Endothelial cell (in vitro differentiated cells): ENCODE data around the gene RAP1GAP. TPM values are rescaled to one million over a fixed set of nuclear protein-coding genes. Genes with fewer than 3 reads are reported as not detected.

Experiments
- DNase-seq: peaks from one replicate; pipeline ENCODE4 v3.0.0; 2021; ENCODE audit warnings: low spot score
- H3K27ac Mint-ChIP-seq: one replicate; pipeline ENCODE4 v1.8.0; 2021; ENCODE audit warnings: mixed read lengths, inconsistent platforms; ENCODE audit not compliant: unreplicated experiment
- H3K27me3 Mint-ChIP-seq: one replicate; pipeline ENCODE4 v1.8.0; 2021; ENCODE audit warnings: mild to moderate bottlenecking, moderate library complexity, mixed read lengths, inconsistent platforms; ENCODE audit not compliant: unreplicated experiment
- H3K36me3 Mint-ChIP-seq: one replicate; pipeline ENCODE4 v1.8.0; 2021; ENCODE audit warnings: mild to moderate bottlenecking, low read depth, mixed read lengths, inconsistent platforms; ENCODE audit not compliant: unreplicated experiment
- H3K4me1 Mint-ChIP-seq: one replicate; pipeline ENCODE4 v1.8.0; 2021; ENCODE audit warnings: mild to moderate bottlenecking, mixed read lengths, inconsistent platforms; ENCODE audit not compliant: unreplicated experiment
- H3K4me3 Mint-ChIP-seq: one replicate; pipeline ENCODE4 v1.8.0; 2021; ENCODE audit warnings: mild to moderate bottlenecking, mixed read lengths, inconsistent platforms; ENCODE audit not compliant: unreplicated experiment
- H3K9me3 Mint-ChIP-seq: one replicate; pipeline ENCODE4 v1.8.0; 2021; ENCODE audit warnings: mixed read lengths, inconsistent platforms; ENCODE audit not compliant: unreplicated experiment
- total RNA-seq: library from RNA; stranded (reverse); fragmentation: NEBNext Ultra II Directional; extraction: Animal tissue kit (Norgen Biotek cat#: 25700); gene quantifications from one replicate; pipeline ENCODE4 v1.2.1, GENCODE V29; 2021; ENCODE audit not compliant: unreplicated experiment
- TF ChIP-seq, protein P1 (sequence below): fragments of 200-600 bp; sonication (generic); IDR thresholded peaks from one replicate; pipeline ENCODE4 v1.5.0; 2021; ENCODE audit warnings: antibody characterized with exemption; ENCODE audit not compliant: unreplicated experiment

Gene RAP1GAP
- total RNA-seq, 1 donor from 2014 or later: 0.56 TPM

DNA sequence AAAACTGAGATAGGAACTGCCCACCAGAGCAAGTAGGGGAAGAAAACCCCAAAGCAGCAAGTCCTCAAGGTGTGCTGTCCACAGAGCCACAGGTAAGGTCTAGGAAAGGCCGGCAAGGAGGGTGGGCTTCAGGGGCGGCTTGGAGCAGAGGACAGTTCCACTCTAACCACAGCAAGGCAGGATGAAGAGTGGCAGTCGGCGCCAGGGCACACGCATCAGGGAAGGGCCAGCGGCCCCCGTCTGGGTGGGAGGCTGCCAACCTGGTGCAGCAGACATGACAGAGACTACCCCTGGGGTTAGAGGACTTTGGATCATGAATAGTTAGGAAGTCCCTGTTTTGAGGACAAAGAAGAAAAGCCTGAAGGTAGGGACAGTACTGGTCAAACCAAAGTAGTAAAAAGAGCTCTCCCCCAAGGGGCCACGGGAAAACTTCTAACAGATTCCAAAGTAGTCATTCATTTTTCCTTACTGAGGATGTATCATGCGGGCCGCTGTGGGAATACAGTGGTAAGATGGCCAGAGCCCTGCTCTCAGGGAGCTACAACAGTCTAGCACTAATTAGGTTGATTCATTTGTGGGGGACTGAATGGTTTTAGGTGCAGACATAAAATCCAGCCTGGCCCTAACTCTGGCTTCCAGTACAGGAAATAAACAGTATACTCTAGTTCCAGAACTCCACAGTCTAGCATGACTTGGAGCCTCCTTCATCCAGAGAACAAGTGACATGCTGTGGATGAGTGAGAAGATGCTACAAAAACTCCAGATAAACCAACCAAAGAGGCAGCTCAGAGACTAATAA, 3.5 kb upstream of the RAP1GAP start:
- H3K4me3 Mint-ChIP-seq: no peak overlapping the region
- H3K27ac Mint-ChIP-seq: no peak overlapping the region
- TF ChIP-seq, protein P1, sequence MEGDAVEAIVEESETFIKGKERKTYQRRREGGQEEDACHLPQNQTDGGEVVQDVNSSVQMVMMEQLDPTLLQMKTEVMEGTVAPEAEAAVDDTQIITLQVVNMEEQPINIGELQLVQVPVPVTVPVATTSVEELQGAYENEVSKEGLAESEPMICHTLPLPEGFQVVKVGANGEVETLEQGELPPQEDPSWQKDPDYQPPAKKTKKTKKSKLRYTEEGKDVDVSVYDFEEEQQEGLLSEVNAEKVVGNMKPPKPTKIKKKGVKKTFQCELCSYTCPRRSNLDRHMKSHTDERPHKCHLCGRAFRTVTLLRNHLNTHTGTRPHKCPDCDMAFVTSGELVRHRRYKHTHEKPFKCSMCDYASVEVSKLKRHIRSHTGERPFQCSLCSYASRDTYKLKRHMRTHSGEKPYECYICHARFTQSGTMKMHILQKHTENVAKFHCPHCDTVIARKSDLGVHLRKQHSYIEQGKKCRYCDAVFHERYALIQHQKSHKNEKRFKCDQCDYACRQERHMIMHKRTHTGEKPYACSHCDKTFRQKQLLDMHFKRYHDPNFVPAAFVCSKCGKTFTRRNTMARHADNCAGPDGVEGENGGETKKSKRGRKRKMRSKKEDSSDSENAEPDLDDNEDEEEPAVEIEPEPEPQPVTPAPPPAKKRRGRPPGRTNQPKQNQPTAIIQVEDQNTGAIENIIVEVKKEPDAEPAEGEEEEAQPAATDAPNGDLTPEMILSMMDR: no peak
- H3K9me3 Mint-ChIP-seq: no peaks in the 10 kb centered on the region
- H3K36me3 Mint-ChIP-seq: no peaks in the 10 kb centered on the region
- peaks cover 11% of the 10 kb centered on the region for H3K27me3 Mint-ChIP-seq
- no peak for DNase-seq
- H3K4me1 Mint-ChIP-seq: peaks cover 12% of the 10 kb centered on the region

DNA sequence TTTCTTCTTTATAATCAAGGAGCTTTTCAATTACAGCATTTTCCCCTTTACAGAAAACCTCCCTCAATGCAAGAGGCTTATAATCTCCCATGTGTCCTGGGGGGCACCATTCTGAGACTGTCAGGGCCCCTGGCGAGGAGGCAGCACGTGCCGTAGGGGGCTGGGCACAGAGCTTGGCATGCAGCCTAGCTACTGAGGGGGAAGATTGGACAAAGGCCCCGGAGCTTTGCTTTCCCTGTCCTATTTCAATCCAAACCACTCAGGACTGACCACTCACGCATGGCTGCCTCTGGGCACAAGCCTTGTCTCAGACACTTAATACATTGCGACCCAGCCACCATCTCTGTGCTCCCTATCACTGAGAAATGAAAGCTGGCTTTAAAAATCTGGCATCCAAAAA, 2.8 kb upstream of the RAP1GAP start:
- DNase-seq: no peak
- TF ChIP-seq, protein P1: no peak
- Mint-ChIP-seq H3K27ac (no peak overlapping the region), H3K4me3 (no peak overlapping the region), H3K27me3 (peaks cover 11% of the 10 kb centered on the region), H3K4me1 (peaks cover 12% of the 10 kb centered on the region), H3K9me3 (no peaks in the 10 kb centered on the region), H3K36me3 (no peaks in the 10 kb centered on the region)

DNA sequence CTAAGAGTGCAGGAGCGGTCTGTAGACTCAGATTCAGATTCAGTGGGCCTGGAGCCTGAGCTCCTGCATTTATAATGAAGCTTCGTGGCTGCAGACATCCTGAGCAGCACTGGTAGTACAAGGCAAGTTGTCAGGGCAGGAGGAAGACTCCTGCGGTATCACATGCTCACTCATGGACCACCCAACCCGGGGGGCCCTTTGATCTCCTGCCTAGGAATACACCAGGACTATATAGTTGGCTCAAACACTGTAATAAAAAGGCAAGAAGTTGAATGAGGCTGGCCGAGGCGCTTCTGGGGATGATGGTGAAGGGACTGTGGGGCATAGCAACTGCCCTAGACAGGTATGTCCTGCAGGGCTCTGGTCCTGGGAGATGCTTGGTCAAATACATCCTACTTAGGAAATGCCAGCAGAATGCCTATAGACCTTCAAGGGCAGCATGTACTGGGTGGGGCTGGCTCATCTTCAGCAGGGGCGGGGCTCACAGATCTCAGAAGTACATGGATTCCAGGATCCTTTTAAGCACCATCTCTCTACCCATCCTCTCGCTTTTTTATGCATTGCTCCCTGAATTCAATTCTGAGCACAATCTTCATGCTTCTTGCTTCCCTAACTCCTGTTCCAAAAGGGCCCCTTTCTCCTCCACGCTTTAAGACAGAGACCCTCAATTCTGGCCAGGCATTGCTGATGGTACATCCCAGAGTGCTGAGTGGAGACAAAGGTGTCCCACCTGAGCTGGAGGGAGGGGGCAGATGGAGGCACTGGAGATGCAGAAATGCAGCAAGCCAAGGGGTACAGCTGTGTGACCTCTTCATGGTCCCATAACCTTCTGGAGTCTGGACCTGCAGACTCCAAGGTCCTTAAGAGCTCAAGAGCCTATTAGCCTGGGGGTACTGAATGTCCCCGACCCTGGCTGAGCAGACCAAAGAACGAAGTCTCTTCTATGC, 2.1 kb upstream of the RAP1GAP start:
- no peak overlapping the region for H3K27ac Mint-ChIP-seq
- no peaks in the 10 kb centered on the region for H3K9me3 Mint-ChIP-seq

DNA sequence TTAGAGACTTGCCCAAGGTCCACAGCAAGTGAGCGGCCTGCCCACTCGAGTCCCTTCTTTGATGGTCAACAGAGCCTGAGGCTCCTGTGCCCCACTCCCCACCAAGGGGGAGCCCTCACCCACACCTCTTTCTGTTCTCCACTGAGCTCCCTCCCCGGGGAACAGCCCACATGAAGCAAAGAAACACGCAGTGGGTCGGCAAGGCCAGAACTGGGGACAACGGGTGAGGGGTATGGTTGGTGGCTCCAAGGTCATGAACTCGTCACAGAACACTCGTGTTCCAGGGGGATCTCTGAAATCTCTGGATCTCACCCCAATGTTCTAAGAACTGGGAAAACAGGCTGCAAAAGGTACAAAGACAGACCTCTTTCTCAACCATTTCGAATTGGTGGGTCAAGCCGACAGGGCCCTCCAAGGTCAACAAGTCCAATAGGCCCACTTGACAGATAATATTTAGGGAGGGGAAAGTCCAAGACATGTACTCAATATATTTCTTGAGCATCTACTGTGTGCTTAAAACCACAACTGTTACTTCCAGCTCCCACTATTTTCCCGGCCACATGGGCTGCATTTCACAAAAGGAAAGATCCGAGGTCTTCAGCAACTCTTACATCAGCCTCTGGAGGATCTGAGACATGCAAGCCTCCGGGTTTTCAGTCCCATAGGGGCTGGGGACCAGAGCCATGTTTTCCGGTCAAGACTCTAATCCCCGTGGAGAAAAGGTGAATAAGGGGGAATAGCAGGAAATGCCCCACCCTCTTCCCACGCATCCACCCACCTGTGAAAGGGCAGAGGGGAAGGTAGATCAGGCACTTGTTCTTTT, 1.1 kb upstream of the RAP1GAP start:
- peaks cover 19% of the 10 kb centered on the region for H3K27me3 Mint-ChIP-seq
- H3K9me3 Mint-ChIP-seq: no peaks in the 10 kb centered on the region
- TF ChIP-seq, protein P1: no peak
- H3K4me1 Mint-ChIP-seq: peaks cover 5% of the 10 kb centered on the region
- no peak overlapping the region for H3K27ac Mint-ChIP-seq
- no peaks in the 10 kb centered on the region for H3K36me3 Mint-ChIP-seq
- no peak overlapping the region for H3K4me3 Mint-ChIP-seq
- DNase-seq: no peak

More for the DNA sequence above, 2.1 kb upstream of the RAP1GAP start:
- no peak overlapping the region for H3K4me3 Mint-ChIP-seq
- TF ChIP-seq, protein P1: no peak
- H3K4me1 Mint-ChIP-seq: peaks cover 6% of the 10 kb centered on the region
- peaks cover 17% of the 10 kb centered on the region for H3K27me3 Mint-ChIP-seq
- H3K36me3 Mint-ChIP-seq: no peaks in the 10 kb centered on the region
- DNase-seq: no peak
